Measurements from ENCODE around the gene TBC1D4.

DNA sequence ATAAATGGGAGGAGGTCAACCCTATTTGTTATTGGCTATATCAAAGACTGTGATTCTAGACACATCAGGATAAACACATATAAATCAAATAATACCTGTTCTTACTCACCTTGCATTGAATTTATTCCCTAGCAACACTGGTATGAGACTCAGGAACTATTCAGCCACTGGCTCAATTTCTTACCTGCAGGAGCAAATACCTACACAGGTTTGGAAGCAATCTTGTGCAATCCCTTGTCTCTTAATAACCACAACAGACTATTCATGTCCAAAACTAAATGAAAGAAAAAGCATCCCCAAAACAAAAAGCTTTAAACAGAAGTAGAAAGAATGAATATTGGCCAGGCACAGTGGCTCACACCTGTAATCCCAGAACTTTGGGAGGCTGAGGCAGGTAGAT, 55.5 kb downstream of the TBC1D4 start:
- no peak for TF ChIP-seq EZH2 (IDR thresholded peaks at IDR 0.05; ENCODE audit: insufficient read depth, poor library complexity, severe bottlenecking)
- no peak for TF ChIP-seq EZH2phosphoT487 (IDR thresholded peaks at IDR 0.05; ENCODE audit: insufficient read depth, low read depth)

Measured in GM23248 (cell line).